Osteocyte (in vitro differentiated cells): ENCODE measurements around the gene NOS1AP. TPM values are rescaled to one million over a fixed set of nuclear protein-coding genes. Genes with fewer than 3 reads are reported as not detected.
A peak's percentile ranks its signal among the peaks of the same experiment; 100 is the strongest.

ENCODE experiments used
- DNase-seq: peaks from one replicate; pipeline ENCODE4 v3.0.0; 2021; ENCODE audit warnings: mixed read lengths; ENCODE audit not compliant: unreplicated experiment; ENCODE audit errors: extremely low spot score
- H3K27ac Mint-ChIP-seq: one replicate; pipeline ENCODE4 v1.8.0; 2021; ENCODE audit warnings: mild to moderate bottlenecking, mixed read lengths; ENCODE audit not compliant: unreplicated experiment
- H3K27me3 Mint-ChIP-seq: one replicate; pipeline ENCODE4 v1.8.0; 2021; ENCODE audit warnings: mixed read lengths; ENCODE audit not compliant: unreplicated experiment
- H3K36me3 Mint-ChIP-seq: one replicate; pipeline ENCODE4 v1.8.0; 2021; ENCODE audit warnings: mixed read lengths; ENCODE audit not compliant: unreplicated experiment
- H3K4me1 Mint-ChIP-seq: one replicate; pipeline ENCODE4 v1.8.0; 2021; ENCODE audit warnings: mixed read lengths; ENCODE audit not compliant: unreplicated experiment
- H3K4me3 Mint-ChIP-seq: one replicate; pipeline ENCODE4 v1.8.0; 2021; ENCODE audit warnings: mild to moderate bottlenecking, moderate library complexity, mixed read lengths; ENCODE audit not compliant: unreplicated experiment
- H3K9me3 Mint-ChIP-seq: one replicate; pipeline ENCODE4 v1.8.0; 2021; ENCODE audit warnings: mixed read lengths; ENCODE audit not compliant: unreplicated experiment
- total RNA-seq: library from RNA; stranded (reverse); gene quantifications from 2 replicates; pipeline ENCODE4 v1.2.1, GENCODE V29; 2021
- TF ChIP-seq, protein P1 (sequence below): fragments of 200-600 bp; sonication (generic); IDR thresholded peaks from 2 replicates; pipeline ENCODE4 v1.5.0; 2021; ENCODE audit warnings: antibody characterized with exemption, mild to moderate bottlenecking, moderate library complexity

NOS1AP gene
- total RNA-seq, 1 donor from 2014 or later: 2.5 TPM

DNA sequence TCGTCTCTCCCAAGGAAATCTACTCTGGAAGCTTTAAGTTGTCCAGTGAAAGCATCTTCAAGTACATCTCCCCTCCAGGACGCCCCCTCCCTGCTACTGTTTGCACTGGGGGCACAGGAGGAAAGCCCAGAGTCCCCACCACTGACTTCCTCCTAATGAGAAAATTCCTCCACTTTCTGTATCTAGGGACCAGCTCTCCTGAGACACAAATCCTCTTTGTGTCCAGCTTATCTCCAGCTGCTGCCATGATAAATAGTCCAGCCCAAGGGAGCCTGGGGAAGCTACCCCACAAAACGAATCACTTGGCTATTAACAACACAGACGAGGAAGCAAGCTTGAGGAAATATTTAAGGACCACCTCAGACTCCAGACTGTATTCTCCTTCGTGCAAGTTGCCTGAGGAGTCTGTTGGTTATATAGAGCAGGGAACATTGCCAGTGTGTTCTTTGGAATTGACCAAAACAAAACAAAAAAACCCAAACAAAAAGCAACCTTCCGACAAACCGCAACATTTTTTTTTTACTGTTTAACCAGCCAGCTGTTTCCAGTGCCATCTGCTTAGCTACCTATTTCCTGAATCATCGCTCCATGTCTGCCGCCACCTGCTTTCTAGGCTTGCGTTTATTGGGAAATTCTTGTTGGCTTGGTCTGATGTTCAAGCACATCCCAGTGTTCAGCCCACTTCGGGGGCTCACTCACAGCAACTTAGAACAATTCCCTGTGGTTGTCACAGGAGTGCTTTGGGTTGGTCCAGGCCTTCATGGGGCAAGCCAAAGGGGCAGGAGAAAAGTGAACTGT, 319.7 kb downstream of the NOS1AP start:
- TF ChIP-seq, protein P1, sequence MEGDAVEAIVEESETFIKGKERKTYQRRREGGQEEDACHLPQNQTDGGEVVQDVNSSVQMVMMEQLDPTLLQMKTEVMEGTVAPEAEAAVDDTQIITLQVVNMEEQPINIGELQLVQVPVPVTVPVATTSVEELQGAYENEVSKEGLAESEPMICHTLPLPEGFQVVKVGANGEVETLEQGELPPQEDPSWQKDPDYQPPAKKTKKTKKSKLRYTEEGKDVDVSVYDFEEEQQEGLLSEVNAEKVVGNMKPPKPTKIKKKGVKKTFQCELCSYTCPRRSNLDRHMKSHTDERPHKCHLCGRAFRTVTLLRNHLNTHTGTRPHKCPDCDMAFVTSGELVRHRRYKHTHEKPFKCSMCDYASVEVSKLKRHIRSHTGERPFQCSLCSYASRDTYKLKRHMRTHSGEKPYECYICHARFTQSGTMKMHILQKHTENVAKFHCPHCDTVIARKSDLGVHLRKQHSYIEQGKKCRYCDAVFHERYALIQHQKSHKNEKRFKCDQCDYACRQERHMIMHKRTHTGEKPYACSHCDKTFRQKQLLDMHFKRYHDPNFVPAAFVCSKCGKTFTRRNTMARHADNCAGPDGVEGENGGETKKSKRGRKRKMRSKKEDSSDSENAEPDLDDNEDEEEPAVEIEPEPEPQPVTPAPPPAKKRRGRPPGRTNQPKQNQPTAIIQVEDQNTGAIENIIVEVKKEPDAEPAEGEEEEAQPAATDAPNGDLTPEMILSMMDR: no peak
- peaks cover 7% of the 10 kb centered on the region for H3K27me3 Mint-ChIP-seq
- no peak overlapping the region for H3K4me3 Mint-ChIP-seq
- peak; percentile 30 for DNase-seq
- no peaks in the 10 kb centered on the region for H3K9me3 Mint-ChIP-seq
- peaks cover 3% of the 10 kb centered on the region for H3K4me1 Mint-ChIP-seq
- H3K36me3 Mint-ChIP-seq: no peaks in the 10 kb centered on the region
- no peak overlapping the region for H3K27ac Mint-ChIP-seq

DNA sequence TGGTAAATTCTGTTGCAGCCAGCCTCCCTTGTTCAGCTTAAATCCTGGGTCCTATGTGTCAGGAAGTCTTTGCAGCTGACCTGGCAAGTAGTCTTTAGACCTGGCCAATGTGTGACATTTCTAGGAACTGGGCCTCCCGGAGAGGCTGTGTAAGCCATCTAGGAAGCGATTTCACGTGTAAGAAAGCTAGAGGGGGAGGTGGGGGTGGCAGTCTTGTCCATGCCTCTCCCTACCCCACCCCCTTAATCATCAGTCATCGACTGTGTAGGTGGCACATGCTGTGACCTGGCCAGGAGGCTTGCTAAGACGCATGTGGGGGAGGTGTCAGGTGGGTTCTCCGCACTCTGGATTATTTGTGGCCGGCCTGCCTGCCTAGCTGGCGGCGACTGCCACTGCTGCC, 320.5 kb downstream of the NOS1AP start:
- no peaks in the 10 kb centered on the region for H3K9me3 Mint-ChIP-seq
- H3K4me3 Mint-ChIP-seq: no peak overlapping the region
- TF ChIP-seq, protein P1: no peak
- peaks cover 10% of the 10 kb centered on the region for H3K27me3 Mint-ChIP-seq
- DNase-seq: no peak
- H3K4me1 Mint-ChIP-seq: peaks cover 3% of the 10 kb centered on the region
- no peak overlapping the region for H3K27ac Mint-ChIP-seq
- H3K36me3 Mint-ChIP-seq: no peaks in the 10 kb centered on the region

DNA sequence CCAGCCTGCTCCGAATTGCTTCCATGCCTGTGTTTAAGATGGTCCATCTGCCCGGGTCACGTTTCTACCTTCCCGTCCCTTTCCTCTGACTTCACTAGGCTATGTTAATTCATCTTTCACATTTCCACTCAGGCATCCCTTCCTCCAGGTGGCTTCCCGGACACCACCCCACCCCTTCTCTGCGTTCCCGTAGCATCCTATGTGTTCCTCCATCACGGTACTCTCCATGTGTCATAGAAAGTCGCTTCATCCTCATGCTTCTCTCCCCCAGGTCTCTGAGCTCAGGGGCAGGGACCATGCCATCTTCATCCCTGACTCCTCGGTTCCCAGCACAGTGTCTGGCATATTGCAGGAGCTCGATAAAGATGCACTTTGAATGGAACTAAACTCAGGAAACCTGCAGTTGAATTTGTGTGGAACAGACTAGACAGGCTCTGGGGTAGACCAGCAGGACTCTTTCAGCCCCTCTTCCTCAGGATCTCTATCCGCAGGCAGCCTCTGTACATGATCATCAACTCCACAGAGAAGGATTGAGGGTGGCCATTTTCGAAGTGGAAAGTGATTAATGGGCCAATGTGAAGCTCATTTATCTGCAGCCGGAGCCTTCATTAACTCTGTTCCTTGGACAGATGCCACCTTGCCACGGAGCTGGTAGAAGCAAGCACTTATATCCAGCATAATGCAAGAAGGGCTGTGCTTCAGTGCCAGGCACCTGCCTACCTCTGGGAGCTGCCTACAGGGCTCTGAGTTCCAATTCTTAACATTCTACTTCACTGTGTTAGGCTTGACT, 321.1 kb downstream of the NOS1AP start:
- TF ChIP-seq, protein P1: no peak
- Mint-ChIP-seq H3K36me3 (no peaks in the 10 kb centered on the region), H3K4me1 (peaks cover 3% of the 10 kb centered on the region), H3K27me3 (peaks cover 11% of the 10 kb centered on the region), H3K4me3 (no peak overlapping the region), H3K9me3 (no peaks in the 10 kb centered on the region), H3K27ac (no peak overlapping the region)
- peak; percentile 74 for DNase-seq

DNA sequence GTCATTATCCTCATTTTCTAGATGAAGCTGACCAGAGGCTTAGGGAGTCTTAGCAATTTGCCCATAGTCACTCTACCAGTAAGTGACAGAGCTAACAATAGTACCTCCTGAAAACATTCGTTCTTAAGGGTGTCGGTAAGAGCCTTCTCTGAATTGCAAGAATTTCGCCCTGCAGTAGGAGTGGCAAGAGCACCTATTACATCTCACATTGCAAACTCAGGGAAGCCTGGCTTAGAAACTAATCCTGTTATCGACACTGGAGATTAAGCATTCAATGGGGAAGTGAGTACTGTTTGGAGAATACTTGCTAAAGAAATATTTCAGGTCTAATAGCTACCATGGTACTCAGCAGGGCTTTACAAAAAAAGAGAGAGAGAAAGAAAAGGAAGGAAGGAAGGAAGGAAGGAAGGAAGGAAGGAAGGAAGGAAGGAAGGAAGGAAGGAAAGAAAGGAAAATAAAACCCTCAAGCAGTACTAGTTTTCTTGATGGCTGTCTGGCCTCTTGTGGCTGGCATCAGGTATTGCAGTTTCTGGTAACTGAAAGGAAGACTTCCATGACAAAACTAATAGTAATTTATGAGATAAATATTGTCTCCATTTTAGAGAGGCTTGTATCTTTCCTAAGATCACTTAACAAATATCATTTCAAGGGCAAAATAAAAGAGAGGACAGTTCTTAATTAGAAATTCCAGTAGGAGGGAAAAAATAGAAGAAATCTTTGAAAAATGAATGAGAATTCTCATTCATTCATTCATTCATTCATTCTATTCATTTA, 322.5 kb downstream of the NOS1AP start:
- H3K4me3 Mint-ChIP-seq: no peak overlapping the region
- H3K9me3 Mint-ChIP-seq: no peaks in the 10 kb centered on the region
- H3K27ac Mint-ChIP-seq: no peak overlapping the region
- H3K27me3 Mint-ChIP-seq: peaks cover 25% of the 10 kb centered on the region
- H3K4me1 Mint-ChIP-seq: peaks cover 3% of the 10 kb centered on the region
- H3K36me3 Mint-ChIP-seq: no peaks in the 10 kb centered on the region
- DNase-seq: peak; percentile 49
- TF ChIP-seq, protein P1: peak; percentile 80
